Activated CD4-positive, CD25-positive, alpha-beta regulatory T cell treated with anti-CD3 and anti-CD28 coated beads, Interleukin-2, amount 50 U/mL, for 24 hours (primary cell): Measurements from ENCODE around the gene MCC.
"Not testable (repeated sequence)": the region's sequence is repeated elsewhere in the genome, so short reads cannot be mapped to it uniquely, and the experiment has no call there.

Experiments used
- ATAC-seq, 2 donors: fragments of 150-1000 bp; cut with Tn5 transposase; one replicate each; pipeline ENCODE4 v1.10.0; 2021; ENCODE audit warnings: mild to moderate bottlenecking in 1 of 2, moderate library complexity in 1 of 2

The MCC gene

DNA sequence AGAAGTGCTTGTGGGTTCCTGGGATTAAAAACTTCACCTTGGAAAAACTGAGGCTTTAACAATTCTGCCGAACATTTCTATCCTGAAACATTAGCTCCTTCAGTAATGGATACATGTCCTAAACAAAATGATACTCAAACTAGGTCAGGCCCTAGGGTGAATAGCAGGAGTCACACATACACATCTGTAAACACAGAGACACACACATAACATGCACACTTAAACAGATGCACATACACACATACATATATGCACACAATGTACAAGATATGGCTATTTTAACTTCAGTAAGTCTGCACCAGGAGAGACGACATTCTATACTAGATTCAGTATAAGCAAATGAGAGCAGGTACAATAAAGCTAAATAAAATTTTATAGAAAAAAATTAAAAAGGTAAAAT is 387.3 kb downstream of the MCC start:
- ATAC-seq: no peak

DNA sequence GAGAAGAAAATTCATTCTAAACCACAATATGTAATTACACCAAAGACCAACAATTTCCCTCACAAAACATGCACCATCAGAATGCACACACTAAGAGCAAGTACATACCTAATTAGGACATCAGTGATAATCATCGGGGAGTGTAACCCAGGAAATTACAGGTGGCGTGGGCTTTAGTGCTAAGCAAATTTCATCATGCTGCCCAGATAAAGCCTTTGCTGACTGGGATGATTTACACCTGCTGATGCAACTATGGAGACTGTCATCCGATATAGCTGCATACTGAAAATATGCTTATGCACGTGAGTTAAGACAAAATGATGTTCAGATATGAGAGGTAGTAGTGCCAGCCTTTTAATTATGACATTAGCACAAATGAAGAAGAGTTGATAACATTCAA is 388.4 kb downstream of the MCC start:
- no peak for ATAC-seq

DNA sequence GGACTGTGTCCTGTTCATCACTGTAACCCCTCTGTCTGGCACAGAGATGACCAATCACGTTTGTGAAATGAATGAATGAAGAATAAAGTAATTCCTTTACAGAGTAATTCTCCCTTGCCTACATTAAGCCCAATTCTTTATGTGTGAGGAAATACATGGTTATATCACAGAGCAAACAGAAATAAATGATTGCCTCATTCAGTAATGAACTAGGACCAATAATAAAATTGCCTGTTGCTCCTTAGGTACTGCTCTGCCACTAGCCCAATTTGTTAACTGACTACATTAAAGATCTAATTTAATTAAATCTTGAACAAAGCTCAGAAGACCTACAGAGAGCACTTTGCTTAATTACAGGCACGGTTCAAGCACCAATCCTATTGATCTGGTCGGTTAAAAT is 389.9 kb downstream of the MCC start:
- ATAC-seq: no peak

DNA sequence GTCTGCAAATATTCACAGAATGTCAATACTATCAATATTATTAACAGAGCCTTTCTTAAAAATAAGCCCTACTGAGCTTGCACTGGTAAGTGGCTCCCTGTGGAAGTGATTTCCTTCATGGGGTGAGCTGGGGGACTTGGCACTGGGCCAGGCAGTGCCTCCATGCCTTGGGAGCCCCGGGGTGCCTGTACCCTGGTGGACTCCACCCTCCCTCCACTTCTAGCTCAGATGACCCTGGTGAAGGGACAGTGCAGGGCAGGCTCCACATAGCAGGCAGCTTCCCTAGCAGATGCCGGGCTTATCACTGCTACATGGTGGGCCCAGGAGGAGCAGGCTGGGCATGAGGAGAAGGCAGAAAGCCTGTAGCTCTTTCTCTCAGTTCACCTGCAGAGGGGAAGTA is 392.4 kb downstream of the MCC start:
- no peak for ATAC-seq

DNA sequence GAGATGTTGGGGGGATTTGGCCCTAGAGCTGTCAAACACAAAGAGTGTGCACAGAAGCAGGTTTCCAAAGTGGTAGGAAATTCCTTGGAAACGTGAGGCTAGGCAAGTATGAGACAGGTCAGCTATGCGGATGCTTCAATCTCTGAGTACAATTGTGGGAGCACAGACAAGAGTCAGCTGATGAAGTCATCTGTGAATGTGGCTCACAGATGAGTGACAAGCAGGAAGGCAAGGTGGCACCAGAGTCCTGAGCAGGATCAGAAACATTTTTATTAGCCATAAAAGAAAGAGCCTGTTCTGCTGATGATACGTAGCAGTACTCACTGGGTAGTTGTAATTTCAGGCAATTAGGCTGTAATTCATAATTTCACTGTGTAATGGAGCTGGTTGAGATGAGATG is 394.7 kb downstream of the MCC start:
- no peak for ATAC-seq

DNA sequence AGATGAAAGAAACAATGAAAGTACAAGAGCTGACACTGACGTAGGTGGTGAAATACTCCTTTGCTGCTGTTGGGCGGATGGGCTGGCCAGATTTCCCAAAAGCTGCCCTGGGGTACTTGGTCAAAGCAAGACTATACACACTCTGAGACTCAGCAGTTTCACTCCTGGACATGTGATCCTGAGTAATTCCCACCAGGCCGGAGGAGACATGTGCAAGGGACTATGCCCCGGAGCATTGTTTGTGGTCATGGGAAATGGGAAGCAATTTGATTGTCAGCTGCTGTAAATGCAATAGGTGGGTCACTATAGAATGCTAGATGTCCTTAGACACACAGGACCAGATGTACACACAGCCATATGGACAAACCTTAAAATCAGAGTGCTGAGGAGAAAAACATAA is 395.6 kb downstream of the MCC start:
- ATAC-seq: no peak

DNA sequence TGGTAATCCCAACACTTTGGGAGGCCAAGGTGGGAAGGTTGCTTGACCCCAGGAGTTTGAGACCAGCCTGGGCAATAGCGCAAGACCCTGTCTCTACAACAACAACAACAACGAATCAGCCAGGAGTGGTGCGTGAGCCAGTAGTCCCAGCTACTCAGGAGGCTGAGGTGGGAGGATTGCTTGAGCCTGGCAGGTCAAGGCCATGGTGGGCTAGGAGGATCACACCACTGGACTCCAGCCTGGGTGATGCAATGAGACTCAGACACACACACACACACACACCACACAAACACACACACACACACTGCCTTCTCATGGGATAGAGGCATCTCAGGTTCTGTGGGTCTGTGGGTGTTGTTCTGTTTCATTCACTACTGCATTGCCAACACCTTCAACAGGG is 396.6 kb downstream of the MCC start:
- ATAC-seq: no peak

DNA sequence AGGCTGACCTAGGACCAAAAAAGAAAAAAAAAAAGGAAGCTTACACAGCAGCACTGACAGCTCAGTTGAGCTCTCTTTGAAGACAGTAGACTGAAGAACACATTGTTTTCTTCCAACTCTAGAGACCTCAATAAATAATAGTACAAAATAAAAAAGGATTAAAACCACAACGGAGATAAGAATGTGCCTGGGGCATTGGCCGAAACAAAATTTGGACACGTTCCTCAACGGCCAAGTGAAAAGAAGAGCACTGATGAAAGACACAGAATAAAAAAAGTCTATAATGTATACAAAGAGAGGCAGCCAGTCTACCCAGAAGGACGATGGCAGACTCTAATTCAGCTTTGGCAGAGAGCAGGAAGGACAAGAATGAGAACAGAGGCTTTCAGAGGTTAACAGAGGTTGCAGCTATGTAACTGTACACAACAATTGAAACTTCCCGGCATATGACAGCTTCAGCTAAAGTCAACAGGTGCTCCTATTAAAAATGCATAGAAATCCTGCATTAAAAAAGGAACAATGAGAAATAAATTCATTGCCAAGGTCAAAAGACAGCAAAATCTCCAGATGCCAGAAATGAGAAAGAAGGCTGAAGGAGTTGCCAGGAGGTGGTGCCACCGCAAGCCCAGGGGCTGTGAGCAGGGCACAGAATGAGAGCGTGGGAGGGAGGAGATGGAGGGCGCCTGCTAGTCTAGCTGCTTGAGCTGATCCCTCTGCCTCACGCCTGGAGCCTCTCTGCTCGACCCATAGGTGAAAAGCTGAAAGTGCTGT is 397.7 kb downstream of the MCC start:
- ATAC-seq: no peak

DNA sequence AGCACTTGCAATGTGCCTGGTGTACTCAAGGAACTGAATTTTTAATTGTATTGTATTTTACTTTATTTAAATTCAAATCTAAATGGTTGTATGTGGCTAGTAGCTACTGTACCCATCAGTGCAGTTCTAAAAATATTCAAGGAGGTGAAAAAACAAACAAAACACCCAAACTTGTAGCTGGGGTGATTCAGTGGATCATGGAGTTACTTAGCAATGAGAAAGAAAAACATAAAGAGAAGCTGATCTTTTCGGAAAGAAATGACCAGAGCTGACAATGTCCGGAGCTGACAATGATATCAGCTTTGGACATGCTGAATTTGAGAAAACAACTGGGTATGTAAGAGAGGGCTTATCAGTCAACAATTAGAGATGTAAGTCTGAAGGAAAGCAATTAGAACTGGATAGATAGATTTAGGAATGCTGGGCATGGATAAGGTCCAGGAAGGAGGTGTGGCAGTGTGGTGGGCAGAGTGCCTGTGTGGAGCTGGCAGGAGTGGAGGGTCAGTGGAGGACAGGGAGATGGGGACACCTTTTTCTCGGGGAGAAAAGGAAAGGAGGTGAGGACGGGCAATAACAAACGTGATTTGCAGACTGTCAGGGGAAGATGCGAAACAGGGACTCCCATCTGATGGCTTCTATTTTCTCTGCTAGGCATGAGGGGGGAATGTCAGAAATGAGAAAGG is 398.5 kb downstream of the MCC start:
- no peak for ATAC-seq

DNA sequence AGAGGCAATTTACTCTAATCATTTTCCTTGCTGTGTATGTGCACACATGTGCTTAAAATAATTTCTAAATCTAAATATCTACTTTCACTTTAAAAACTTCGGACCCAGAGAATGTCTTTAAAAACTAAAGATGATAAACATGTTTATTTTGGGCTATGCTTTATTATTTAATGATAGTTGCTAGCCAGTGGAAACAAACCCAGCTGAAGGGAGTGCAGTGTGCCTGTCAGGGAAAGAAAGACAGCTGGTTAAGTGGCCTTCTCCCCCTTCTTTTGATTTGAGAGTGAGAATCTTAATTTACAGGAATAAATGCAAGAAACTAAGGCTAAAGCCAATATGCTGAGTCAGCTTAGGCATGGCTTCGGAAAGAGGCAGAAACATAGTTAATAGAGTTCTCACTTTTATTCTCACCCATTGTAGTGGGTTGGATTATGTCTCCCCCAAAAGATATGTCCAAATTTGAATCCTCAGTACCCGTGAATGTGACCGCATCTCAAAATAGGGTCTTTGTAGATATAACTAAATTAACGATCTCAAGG is 400.2 kb downstream of the MCC start:
- no peak for ATAC-seq

DNA sequence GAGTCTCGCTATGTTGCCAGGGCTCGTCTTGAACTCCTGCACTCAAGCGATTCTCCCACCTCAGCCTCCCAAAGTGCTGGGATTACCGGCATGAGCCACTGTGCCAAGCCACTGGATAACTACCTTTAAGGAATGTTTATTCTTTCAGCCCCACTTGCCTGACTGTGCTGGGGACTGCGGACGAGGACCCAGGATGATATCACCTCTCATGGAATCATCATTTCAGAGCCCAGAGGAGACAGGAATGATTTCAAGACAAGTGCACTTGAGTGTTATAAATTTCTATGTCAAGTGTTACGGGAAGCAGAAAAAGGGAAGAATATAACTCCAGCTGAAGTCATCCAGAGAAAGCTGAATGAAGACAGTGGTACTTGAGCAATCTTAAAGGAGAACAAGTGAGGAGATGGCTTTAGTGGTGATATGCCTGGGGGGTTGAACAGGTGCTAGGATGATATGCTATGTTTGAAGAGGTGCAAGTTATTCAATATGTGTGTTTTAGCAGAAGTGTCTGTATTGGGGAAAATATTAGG is 402.3 kb downstream of the MCC start:
- no peak for ATAC-seq

DNA sequence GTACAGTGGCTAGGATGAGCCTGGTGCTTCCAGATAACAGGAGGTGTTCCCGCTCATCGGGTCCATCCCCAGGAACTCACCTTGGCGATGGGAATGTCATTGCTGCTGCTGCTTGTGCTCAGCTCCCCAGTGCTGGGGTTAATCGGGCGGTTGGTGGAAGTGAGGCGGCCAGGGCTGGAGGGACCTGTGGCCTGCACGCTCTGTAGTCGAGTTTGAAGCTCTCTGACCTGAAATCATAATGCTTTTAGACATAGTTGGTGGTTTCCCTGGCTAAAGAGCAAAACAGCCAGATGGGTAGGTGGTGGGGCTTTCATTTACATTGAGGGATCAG is 403.2 kb downstream of the MCC start:
- no peak for ATAC-seq

DNA sequence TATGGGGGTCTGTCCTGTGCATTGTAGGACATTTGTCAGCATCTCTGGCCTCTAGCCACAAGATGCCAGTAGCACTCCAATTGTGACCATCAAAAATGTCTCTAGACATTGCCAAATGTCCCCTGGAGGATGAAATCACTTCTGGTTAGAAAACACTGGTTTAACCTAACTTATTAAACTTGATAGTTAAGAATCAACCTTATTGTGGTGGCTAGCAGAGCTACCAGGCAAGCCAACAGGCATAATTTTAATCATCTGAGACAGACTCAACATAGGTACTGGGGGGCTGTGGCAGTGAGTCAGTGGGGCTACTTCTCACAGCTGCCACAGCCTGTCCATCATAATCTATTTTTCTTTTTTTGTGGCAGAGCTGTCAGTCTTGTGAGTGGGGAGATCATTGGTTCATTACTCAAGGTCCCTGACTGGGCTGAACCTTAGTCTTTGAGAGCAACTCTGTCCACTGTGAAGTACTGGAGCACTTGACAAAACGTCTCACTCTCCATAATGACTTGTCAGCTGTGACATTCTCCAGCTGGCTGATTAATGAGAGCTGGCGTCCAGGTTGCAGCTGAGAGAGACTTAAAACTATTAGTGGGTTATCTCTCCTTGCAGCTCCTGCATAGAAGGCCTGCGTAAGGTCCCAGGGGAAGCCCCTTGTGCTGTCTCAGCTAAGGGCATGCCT is 403.7 kb downstream of the MCC start:
- no peak for ATAC-seq

DNA sequence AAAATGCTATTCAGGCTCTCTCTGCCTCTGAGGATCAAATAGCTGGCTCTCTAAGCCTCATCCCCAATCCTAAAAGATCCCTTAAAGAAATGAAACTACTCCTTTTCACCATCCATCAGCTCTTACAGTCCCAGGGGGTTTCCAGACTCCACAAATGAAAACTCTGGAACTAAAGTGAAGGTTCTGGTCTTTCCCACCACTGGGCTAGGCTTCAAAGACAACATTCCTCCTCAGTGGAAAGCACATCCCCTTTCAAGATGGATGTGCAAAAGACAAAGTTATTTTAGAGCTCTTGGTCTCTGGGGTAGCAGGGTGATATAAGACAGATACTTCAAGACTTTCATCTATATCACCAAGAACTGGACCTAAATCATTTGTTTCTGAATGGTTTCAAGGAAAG is 404.8 kb downstream of the MCC start:
- no peak for ATAC-seq

DNA sequence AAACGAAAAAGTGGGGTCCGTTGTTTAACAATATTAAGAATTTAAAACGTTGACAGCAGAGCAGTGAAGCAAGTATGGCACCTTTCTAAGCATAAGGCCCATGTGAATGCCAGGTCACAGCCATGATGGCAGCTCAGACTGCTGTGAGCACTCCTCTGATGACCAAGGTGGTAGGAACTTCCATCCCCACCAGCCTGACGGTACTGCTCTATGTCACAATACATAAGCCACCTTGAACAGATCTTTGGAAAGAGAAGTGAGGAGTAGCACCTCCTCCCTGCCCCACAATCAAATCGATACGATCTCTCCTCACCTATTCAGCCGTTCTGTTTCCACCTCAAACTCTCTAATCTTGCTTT is 405.7 kb downstream of the MCC start:
- ATAC-seq: no peak

DNA sequence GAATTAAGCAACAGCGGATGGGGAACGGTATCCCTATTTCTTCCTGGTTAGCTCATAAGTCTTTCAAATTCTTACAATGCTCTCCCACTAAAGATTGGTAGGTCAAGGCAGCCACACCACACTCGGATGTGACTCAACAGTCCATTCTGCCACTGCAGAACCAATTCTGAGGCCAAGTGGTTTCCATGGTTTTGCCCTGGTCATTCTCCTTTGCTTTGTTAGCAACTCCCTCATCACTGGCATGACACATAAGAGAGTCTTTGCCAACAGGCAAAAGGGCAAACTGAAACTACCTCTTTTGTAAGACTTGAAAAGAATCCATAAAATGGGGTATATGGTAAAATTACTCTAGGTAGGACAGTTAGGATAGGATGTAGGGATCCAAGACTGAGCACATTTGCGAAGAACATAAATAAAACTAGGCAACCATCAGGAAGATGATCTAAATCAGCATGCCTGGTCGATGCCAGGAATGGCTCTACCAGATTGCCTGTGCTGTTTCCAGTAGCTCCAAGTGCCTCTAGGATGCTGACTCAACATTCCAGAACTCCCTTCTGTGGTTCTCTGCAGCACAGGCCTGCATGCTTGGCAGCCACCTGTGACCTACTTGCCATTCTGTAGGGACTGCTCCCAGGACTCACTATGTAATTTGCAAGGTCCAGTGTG is 406.2 kb downstream of the MCC start:
- ATAC-seq: no peak

DNA sequence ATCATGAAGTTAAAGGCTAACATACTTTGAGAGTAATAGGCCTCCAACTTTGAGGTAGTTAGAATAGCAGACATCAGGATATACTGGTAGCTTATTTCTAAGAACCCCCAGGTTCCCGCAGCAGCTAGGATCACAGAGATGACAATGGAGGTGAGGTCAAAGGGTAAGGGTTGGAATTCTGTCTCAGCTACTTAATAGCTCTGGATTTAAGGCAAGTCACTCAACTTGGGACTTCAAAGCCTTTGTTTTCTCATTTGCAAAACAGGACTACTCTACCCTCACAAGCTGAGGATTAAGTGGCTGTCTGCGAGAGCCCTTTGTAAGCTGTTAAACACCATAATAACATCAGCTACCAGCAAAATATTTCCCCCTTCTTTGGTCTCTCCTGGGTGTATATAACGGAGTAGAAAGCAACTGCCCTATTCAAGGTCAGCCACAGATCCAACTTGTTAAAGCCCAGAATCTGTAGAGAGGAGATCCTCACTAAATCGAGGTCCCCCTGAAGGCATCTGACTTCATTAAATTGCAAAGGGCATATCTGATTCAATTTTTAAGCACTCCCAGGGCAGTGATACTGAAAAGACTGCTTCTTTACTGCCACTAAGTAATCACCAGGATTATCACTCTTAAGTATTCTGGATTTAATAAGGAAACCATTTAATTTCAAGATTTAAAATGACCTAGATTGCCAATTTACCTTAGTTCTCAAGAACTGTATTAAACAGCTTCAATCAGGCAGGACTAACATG is 407.0 kb downstream of the MCC start:
- ATAC-seq: no peak

DNA sequence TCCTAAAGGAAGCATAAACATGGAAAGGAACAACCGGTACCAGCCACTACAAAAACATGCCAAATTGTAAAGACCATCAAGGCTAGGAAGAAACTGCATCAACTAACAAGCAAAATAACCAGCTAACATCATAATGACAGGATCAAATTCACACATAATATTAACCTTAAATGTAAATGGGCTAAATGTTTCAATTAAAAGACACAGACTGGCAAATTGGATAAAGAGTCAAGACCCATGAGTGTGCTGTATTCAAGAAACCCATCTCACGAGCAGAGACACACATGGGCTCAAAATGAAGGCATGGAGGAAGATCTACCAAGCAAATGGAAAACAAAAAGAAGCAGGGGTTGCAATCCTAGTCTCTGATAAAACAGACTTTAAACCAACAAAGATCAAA is 411.6 kb downstream of the MCC start:
- not testable (repeated sequence) for ATAC-seq

DNA sequence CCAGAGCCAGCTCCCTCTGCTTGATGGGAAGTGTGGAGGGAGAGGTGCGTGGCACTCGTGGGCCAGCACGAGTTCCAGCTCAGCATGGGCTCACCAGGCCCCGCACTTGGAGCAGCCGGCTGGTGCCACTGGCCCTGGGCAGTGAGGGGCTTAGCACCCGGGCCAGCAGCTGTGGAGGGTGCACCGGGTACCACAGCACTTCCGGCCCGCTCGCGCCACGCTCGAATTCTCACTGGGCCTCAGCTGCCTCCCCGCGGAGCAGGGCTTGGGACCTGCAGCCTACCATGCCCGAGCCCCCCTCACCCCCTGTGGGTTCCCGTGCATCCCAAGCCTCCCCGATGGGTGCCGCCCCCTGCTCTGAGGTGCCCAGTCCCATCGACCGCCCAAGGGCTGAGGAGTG is 413.2 kb downstream of the MCC start:
- no peak for ATAC-seq

DNA sequence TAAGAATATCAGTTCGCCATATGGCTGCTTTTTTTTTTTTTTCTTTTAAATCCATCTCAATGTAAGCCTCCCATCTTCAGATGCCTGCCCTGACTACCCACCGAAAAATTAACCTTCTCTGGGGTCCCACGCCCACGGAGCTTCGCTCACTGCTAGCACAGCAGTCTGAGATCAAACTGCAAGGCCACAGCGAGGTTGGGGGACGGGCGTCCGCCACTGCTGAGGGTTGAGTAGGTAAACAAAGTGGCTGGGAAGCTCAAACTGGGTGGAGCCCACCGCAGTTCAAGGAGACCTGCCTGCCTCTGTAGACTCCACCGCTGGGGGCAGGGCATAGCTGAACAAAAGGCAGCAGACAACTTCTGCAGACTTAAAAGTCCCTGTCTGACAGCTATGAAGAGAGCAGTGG is 414.6 kb downstream of the MCC start:
- not testable (repeated sequence) for ATAC-seq

DNA sequence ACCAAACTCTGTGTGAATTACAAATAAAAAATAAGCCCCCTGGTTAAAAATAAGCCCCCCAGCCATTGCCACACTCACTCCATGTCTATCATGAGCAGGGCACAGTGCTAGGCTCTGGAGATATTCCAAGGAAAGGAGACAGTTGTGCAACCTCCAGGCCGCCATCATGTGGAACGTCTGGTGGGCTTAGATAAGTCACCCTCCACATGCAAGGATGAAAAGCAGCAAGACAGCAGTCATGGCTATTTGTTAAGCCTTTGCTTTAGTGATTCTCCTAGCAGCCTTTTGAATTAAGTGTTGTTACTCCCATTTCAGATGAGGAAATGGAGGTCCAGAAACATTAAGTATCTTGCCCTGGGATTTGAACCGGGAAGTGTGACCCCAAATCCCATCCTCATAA is 416.9 kb downstream of the MCC start:
- ATAC-seq: no peak

DNA sequence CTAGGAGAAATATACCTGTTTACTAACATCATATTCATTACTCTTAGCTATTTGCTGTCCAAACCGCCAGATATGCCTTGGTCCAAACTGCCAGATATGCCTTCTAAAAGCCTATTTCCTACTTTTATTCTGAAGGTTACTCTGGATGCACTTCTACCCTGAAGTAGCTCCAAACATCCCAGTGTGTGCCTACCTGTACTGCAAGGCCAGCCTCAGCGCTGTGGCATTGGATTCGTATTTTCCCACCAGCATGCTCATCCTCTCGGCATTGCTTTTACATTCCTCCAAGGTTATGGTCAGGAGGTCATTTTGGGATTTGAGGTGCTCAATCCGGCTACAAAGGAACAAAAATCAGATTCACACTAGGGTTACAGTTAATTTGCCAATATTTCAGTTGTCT is 417.4 kb downstream of the MCC start:
- ATAC-seq: no peak

DNA sequence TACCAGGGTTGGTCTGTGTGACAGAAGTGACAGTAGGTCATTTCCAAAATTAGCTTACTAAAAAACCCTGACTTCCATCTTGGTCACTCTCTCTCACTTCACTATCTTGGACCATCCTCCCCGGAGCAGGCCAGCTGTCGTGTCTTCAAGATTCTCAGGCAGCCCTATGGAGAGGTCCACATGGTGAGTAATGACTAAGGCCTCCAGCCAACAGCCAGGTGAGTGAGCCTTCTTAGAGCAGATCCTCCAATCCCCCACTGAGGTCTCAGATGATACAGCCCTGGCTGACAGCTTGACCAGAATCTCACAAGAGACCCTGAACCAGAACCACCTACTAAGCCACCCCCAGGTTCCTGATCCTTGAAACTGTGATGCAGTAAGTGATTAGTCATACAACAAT is 419.7 kb downstream of the MCC start:
- ATAC-seq: no peak
